ENCODE measurements around the gene ANTXR1. TPM values are rescaled to one million over a fixed set of nuclear protein-coding genes. Genes with fewer than 3 reads are reported as not detected.

ANTXR1 gene
- total RNA-seq, 1 donor from 2014 or later = 69.5 TPM

DNA sequence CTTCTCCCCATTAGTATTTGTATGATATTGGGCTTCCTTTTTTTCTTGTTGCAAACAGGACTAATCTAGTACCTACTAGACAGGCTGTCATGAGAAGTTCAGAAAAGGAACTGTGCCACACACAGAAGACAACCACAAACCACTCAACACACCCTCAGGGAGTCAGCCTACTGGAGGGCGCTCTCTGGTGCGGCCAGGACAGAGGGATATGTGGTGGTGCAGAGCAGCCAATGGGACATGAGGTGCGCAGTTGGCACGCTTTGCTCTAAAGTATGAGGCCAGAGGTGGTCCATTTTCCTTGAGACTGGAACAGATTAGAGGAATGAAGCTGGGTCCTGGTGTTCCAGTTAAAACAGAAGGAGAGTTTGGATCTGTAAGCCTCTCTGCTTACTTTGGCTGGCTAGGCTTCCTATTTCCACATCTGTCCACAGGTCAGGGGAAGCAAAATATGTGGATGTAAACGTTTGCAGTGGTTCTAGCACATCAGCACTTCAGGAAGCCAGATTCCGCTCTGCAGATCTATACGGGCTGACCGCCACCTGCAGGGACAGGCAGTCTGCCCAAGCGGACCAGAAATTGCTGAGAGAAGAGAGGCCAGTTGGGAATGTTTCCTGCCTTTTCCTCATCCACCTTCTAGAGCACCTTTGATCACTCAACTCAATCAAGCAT, 260.0 kb downstream of the ANTXR1 start:
- H3K27me3 Mint-ChIP-seq = peaks cover 24% of the 10 kb centered on the region
- no peak for DNase-seq (ENCODE audit: extremely low spot score, unreplicated experiment)

DNA sequence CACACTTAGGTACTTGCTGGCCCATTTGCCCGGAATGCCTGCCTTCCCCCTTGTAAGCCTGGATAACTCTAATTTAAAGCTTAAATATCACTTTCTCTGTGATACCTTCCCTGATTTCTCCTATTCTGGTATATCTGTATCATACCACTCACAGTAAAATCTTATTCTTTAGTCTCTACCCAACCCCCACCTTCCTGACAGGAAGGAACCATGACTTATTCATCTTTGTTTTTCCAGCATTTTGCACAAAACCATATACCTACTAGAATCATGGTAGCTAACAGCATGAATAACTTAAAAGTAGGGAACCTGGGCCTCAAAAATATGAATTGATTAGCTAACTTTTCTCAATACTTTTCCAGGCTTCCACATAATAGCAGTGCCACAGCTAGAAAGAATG, 262.5 kb downstream of the ANTXR1 start:
- Mint-ChIP-seq H3K4me3 (no peak overlapping the region), H3K27ac (no peak overlapping the region), H3K36me3 (no peaks in the 10 kb centered on the region), H3K9me3 (no peaks in the 10 kb centered on the region), H3K4me1 (ENCODE audit: unreplicated experiment) (no peaks in the 10 kb centered on the region), H3K27me3 (peaks cover 24% of the 10 kb centered on the region)
- TF ChIP-seq, protein P1, sequence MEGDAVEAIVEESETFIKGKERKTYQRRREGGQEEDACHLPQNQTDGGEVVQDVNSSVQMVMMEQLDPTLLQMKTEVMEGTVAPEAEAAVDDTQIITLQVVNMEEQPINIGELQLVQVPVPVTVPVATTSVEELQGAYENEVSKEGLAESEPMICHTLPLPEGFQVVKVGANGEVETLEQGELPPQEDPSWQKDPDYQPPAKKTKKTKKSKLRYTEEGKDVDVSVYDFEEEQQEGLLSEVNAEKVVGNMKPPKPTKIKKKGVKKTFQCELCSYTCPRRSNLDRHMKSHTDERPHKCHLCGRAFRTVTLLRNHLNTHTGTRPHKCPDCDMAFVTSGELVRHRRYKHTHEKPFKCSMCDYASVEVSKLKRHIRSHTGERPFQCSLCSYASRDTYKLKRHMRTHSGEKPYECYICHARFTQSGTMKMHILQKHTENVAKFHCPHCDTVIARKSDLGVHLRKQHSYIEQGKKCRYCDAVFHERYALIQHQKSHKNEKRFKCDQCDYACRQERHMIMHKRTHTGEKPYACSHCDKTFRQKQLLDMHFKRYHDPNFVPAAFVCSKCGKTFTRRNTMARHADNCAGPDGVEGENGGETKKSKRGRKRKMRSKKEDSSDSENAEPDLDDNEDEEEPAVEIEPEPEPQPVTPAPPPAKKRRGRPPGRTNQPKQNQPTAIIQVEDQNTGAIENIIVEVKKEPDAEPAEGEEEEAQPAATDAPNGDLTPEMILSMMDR (conservative IDR thresholded peaks at IDR 0.05) = no peak
- no peak for DNase-seq (ENCODE audit: extremely low spot score, unreplicated experiment)

More for the DNA sequence above, 260.0 kb downstream of the ANTXR1 start:
- H3K4me3 Mint-ChIP-seq = no peak overlapping the region
- TF ChIP-seq, protein P1 (conservative IDR thresholded peaks at IDR 0.05) = no peak
- H3K4me1 Mint-ChIP-seq (ENCODE audit: unreplicated experiment) = no peaks in the 10 kb centered on the region
- H3K36me3 Mint-ChIP-seq = no peaks in the 10 kb centered on the region
- H3K27ac Mint-ChIP-seq = no peak overlapping the region
- H3K9me3 Mint-ChIP-seq = no peaks in the 10 kb centered on the region

DNA sequence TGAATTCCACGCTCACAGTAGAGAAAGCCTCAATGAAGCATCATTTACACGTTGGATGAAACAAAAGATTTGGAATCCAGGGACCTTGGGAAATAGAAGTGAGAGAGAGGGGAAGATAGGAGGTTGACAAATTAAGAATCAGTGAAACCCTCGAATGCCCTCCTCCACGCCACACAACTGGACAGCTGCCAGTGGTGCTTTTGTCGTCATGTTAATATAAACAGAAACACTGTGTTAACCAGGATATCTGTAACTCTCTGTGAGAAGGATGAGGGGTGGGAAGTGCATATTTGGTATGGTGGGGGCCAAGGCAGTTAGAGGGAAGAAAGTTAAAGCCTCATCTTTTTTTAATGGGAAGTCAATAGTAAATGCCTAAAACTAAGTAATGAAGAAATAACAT, 265.4 kb downstream of the ANTXR1 start:
- no peaks in the 10 kb centered on the region for H3K36me3 Mint-ChIP-seq
- peaks cover 18% of the 10 kb centered on the region for H3K27me3 Mint-ChIP-seq
- no peak overlapping the region for H3K4me3 Mint-ChIP-seq
- TF ChIP-seq, protein P1 (conservative IDR thresholded peaks at IDR 0.05) = no peak
- H3K9me3 Mint-ChIP-seq = no peaks in the 10 kb centered on the region
- no peak for DNase-seq (ENCODE audit: extremely low spot score, unreplicated experiment)
- no peaks in the 10 kb centered on the region for H3K4me1 Mint-ChIP-seq (ENCODE audit: unreplicated experiment)
- H3K27ac Mint-ChIP-seq = no peak overlapping the region

DNA sequence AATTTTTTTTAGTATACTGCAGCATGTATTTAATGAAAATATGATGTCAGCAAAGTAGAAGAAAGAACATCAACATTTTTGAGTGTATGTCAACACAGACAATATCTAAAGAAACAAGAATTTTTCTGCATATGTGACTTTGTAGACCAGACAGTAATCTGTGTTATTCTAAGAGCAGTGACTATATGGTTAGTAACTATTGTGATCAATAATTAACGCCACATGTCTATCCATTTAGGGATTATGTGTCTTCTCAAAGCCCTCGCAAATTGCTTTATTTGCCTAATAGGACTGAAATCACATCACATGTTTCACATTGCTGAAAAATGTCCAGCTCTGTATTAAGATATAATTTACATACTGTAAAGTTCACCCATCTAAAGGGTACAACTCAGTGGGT, 266.2 kb downstream of the ANTXR1 start:
- TF ChIP-seq, protein P1 (conservative IDR thresholded peaks at IDR 0.05) = no peak
- Mint-ChIP-seq H3K27ac (no peak overlapping the region), H3K27me3 (peaks cover 12% of the 10 kb centered on the region), H3K9me3 (no peaks in the 10 kb centered on the region), H3K4me1 (ENCODE audit: unreplicated experiment) (no peaks in the 10 kb centered on the region), H3K4me3 (no peak overlapping the region), H3K36me3 (no peaks in the 10 kb centered on the region)
- no peak for DNase-seq (ENCODE audit: extremely low spot score, unreplicated experiment)

DNA sequence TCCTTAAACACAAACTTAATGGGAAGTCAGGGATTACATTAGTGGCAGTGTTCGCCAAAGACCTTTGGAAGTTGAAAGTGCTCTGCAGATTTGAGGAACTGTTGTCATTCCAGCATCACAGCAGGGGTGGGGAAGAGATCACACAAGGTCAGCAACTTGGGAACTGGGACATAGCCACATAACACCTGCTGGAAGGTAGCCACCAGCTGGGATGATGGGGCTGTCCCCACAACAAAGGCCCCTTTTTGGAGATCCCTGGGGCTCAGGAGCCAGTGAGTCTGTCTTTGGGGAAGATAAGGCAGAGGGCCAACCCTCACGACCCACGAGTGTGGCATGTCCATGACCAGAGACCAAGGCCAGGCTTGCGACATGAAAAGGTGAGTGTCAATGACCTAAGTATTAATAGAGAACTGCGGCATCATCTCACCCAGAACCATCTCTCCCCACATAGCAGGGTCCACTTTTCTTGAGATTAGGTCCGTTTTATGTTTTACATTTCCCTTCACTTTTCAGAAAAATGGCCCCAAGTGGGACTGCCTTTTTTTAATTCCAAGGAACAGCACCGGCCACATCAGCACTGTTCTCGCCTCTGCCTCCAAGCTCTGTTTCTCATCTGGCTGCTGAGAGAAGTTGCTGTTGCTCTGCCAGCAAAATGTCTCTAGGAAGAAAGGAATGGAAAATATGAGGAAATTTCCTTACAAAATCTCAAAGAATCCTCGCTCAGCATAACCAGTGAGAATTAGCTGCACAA, 267.1 kb downstream of the ANTXR1 start:
- Mint-ChIP-seq H3K27ac (no peak overlapping the region), H3K36me3 (no peaks in the 10 kb centered on the region), H3K4me3 (no peak overlapping the region), H3K27me3 (peaks cover 9% of the 10 kb centered on the region), H3K9me3 (no peaks in the 10 kb centered on the region), H3K4me1 (ENCODE audit: unreplicated experiment) (no peaks in the 10 kb centered on the region)
- TF ChIP-seq, protein P1 (conservative IDR thresholded peaks at IDR 0.05) = no peak
- DNase-seq (ENCODE audit: extremely low spot score, unreplicated experiment) = no peak

All from type B pancreatic cell (in vitro differentiated cells).